Activated naive CD4-positive, alpha-beta T cell treated with Interleukin-2 at 50 U/mL for 16 hours (primary cell): Measurements from ENCODE around the gene JUP.
A peak's percentile ranks its signal among the peaks of the same experiment; 100 is the strongest.

Experiments used
- DNase-seq: peaks from one replicate; pipeline ENCODE4 v3.0.0-alpha.2; 2020

The JUP gene

DNA sequence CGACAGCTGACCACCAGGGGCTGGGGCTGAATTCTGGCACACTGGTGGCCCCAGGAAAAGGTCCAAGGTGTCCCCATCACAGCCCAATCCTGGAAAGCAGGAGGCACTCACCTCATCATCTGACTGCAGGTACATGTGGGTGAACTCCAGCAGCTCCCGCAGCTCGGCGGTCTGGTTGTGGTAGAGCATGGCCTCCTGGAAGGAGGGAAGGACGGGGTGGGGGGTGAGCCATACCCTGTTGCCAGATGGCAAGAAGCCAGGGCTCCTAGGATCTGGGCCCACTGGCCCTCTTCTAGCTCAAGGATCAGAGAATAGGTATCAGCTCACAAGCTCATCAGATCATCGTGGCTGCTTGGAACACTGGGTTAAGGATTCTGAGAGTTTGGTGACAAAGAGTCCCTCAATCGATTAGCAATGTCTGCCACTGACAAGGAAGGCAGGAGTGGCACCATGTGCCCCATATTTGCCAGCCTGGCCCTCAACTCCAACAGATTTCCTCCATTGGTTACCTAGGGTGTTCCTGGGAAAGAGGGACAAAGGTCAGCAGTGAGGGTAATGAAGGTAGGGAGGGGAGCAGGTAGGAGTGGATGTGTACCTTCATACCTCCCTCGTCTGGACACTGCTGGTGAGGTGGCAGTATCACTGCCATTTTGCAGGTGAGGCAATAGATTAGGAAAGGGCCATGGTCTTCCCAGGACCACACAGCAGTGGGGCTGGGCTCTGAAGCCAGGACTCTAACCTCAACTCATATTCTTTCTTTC is 20.4 kb upstream of the JUP start:
- DNase-seq = no peak

DNA sequence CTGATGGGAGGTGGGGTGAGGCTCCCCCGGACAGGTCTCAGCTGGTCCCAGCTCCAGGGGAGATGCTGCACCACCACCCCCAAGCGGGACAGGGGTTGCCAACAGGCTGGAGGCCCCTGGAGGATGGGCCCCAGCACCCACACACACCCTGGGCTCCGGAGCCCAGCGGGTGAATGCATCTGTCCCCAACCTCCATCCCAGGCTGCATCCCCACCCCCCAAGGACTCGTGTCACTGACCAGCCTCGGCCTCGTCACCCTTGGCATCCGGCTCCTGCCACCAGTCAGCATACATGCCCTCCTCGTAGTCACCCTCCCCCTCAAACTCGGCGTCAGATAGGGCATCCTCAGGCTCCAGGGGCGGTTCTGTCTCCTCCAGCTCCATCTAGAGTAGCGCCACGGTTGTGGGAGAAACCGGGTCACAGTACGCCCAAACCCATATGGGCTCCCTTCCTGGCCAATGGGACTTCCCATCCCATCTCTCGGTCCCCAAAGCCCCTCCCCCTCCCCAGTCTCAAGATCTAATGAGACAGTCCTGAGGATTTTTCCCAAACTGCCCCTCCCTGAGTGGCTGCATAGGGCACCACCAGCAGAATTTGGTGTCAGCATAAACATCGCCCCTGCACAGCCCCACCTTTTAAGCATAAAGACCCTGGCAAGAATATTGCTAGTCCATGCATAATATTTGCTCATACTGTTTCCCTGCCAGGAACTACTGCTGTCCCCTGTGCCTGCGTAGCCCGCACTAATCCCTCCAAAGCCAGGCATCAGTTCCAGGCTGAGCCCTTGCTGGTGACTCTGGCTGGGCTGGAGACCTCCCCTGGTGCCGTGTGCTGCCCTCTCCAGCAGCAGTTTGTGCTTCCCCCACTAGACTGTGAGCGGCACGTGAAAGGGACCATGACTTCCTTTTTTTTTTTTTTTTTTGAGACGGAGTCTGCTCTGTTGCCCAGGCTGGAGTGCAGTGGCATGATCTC is 16.8 kb upstream of the JUP start:
- no peak for DNase-seq

DNA sequence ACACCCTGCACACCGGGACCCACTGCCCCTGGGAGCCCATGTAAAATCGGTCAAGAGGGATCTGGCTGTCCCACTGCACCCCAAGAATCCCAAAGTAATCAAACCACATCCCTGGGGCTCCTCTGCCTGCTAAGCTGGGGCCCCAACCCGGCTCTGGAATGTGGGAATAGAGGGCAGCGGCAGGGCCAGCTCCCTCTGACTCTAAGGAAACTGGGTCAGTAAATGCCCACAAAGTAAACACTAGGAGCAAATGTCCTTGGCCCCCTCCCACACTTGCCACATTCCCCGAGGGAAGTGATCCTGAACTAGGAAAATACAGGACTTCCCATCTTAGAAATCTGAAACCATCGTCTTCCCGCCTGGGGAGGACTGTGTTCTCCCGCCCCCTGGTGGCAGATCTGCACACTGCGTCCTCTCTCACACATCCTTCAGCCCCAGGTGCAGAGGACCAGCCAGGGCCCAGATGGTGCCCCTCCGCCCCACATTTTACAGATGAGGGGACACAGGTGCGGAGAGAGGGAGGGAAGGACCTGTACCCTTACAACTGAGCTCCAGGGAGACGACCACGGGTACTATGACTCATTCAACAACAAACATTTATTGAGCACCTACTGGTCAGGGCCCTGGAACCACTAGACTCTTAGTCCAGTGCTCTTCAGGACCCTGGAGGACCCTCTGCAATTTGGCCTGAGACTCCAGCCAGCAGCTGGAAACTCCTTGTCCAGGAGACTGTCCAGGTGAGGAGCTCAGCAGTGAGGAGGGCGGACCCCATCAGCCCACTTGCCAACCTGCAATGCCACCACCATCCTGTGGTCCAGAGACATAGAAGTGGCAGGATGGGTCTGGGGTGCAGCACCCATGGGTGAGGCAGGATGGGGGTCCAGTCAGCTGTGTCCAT is 15.1 kb upstream of the JUP start:
- DNase-seq = peak; percentile 75

DNA sequence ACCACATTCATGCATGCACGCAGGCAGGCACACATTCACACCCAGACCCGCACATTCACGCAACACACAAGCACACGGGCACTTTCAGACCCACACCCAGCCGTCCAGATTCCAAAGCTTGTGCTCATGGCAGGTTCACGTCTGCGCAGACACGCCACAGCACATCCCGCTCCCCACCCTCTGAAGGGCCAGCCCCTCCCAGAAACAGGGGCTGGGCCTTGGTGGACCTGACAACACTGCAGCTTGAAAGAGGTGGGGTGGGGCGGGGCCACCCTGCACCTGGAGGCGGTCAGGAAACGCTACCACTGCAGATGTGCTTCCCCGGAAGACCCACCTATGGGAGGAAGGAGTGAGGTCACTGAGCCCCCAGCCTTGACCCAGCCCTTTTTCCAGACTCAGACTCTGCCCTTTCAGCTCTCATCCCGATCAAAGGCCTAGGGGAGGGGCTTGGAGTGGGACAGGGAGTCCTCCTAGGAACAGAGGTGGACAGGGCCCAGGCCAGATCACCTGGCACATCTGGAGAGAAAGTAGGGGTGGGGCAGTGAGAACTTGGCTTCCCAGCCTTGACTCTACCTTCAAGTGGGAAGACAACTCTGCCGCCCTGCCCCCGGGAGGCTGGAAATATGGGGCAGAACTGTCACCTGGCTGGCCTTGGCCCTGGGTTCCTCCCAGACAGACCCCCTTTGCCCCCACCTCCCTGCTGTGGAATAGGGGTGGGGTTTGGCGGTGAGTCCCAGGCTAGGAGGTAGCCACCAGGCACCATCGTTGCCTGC is 14.3 kb upstream of the JUP start:
- no peak for DNase-seq

DNA sequence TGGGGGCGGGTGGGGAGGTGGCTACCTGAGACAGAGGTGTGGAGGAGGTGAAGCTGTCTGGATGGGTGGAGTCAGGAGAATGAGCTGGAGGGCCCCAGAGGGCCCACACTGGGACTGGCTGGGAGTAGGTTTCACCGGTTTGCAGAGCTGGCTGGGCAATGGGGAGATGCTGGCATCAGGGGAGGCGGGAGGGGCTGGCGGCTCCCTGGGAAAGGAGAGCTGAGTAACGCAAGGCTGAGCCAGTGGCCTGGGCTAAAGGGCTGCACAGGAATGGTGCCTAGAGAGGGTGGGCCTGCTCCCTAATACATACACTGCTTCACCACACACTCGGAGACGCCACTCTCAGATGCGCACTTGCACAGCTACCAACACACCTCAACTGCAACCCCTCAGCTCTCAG is 12.9 kb upstream of the JUP start:
- no peak for DNase-seq

DNA sequence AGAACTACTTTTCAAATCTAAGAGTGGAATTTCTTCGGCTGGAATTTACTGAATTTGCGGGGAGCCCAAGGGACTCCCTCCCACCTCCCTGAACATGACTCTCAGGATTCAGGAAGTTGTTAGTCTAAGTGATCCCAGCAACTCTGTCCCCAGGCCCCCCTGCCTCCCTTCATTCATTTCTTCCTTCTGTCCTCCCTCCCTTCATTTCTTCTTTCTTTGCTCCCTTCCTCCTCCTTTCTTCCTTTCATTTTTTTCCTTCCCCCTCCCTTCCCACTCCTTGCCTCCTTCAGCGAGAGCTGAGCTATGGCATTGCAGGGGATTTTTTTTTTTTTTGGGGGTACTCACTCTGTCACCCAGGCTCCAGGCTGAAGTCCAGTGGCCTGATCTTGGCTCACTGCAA is 10.9 kb upstream of the JUP start:
- no peak for DNase-seq

DNA sequence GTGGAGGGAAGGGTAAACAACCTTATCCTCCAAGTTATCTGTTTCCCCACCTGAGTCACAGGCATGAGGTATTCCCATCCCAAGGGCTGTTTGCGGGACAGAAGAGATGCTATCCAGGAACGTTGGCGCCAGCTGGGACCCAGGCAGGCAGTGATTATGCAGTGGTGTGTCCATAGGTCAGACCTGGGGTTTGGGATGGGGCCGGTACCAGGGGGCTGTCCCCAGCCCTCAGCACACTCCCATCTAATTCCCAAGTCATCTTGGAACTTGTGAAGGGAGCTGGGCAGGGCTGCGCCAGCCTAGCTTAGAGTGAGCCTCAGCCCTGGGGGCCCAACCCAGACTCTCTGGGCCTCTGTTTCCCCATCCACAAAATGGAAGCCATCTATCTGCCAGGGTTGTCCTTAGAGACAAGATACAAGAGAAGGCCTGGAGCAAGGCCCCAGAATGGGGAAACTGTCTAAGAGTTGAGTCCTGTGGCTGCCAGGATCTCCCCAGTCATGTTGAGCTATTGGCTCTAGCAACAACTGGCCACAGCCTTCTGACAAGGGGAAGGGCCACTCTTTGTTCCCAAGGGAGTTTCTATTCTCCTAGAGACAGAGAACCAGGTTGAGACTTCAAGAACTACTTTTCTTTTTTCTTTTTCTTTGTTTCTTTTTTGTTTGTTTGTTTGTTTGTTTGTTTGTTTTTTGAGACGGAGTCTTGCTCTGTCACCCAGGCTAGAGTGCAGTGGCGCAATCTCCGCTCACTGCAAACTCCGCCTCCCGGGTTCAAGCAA is 9.8 kb upstream of the JUP start:
- DNase-seq = no peak

DNA sequence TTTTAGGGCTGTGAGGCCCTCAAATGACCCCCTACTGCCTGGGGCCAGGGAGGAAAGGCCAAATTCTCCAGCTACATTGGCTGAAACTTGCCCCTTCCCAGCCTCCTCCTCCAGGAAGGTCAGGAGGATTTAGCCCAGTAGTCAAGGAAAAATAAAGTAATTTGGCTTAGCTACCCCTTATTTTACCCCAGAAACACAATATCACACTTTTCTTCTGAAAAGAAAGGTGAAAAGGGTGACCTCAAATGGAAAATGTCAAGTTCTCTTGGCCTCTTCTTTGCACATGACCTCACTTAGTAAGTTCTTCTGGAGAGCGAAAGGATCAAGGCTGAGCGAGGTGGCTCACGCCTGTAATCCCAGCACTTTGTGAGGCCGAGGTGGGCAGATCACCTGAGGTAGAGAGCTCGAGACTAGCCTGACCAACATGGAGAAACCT is 8.0 kb upstream of the JUP start:
- no peak for DNase-seq

DNA sequence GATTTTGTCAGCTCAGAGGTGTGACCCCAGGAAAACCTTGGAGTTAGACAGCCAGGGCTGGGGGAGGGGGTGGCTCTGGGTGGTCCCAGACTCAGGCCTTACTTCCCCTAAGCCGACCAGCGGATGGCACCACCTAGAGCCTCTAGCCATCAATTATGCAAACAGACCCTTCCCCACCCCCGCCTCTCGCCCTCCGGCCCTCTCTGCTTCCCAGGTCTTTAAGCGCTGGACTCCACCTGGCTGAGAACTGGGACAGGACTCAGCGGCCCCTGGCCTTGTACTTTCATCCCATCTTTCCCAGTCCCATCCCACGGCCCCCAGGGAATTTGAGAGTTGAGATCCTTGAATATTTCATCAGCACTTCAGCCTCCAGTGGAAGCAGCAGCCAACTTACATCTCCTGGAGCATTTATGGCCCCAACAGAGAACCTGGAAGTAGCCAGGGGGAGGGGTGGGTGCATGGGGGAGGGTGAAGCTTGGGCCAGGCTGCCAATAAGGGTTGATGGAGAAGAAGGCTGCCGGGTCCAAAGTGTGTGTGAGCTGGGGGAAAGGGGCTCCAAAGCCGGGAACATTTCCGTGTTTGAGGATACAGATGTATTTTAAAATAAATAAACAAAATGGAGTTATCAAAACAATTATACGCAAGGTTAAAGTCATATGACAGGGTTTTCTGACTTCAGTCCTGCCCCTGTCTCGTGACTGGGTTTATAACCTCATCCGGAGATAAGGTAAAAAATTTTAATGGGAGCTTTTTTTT is 7.5 kb upstream of the JUP start:
- no peak for DNase-seq

DNA sequence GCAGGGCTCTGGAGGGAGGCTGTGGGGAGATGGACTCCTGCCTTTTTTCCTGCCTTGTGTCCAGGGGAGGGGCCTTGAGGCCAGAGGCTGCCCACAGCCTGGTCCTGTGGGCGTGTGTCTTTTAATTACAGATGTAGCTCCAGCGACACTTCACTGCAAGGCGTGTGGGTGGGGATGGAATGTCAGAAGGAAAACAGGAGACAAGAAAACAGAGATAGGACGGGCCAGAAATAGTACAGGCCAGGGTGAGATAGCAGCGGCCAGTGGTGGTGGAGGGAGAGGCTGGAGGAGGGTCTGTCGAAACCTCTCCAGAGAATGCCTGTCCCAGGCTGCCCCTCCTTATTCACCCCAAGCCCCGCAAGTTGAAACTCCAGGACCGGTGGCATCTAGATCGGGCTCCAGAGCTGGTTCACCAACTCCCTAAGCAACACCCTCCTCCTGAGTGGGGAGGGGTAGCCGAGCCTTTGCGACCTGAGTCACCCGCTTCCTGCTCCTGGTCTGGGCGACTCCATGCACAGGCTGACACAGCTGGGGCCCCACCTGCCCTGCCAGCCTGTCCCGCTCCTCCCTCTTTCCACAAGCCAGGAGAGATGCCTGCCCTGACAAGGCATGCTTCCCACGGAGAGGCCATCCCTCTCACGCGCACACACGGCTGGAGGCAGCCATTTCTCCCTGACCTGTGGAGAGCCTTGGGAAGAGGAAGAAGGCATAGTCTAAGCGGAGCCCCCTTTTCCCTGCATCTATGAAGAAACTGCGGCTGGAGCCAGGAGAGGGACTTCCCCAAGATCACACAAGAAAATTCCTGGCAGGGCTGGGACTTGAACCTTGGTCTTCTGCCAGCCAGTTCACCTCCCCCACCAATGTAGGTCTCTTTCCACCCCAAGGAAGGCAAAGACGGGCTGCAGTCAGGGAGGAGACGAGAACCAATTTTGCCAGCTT is 6.6 kb upstream of the JUP start:
- DNase-seq = no peak

DNA sequence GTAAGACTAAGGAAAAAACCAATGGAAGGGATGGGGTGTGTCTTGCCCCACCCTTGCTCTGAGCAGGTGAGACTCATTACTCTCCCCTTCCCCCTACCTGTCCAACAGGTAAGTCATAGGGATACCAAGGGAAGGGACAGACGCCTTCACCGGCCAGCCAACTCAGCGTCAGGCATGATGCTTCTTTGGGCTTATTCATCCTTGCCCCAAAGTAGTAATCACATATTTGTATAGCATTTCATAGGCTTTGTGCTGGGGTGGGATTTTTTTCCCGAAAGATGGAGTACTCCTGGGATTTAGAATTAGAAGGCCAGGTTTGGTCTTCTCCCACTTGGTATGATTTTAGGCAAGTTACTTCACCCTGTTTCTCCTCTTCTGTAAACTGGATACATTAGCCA is 509 bp upstream of the JUP start:
- no peak for DNase-seq

DNA sequence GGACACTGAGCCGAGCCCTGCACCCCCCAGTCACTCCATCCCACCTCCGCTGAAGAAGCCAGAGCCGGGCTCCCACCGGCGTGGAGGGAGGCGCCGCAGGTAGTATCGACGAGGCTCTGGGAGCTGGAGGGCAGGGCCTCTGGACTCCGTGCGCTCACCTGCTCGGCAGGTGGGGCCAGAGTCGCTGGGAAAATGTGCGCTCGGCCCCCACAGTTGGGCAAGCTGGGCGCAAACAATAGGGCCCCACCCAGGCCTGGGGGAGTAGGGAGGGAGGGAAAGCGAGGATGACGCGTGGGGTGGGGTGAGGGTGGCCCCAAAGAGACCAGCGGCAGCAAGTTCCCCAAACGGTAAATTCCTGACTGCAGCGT is 668 bp downstream of the JUP start:
- no peak for DNase-seq

DNA sequence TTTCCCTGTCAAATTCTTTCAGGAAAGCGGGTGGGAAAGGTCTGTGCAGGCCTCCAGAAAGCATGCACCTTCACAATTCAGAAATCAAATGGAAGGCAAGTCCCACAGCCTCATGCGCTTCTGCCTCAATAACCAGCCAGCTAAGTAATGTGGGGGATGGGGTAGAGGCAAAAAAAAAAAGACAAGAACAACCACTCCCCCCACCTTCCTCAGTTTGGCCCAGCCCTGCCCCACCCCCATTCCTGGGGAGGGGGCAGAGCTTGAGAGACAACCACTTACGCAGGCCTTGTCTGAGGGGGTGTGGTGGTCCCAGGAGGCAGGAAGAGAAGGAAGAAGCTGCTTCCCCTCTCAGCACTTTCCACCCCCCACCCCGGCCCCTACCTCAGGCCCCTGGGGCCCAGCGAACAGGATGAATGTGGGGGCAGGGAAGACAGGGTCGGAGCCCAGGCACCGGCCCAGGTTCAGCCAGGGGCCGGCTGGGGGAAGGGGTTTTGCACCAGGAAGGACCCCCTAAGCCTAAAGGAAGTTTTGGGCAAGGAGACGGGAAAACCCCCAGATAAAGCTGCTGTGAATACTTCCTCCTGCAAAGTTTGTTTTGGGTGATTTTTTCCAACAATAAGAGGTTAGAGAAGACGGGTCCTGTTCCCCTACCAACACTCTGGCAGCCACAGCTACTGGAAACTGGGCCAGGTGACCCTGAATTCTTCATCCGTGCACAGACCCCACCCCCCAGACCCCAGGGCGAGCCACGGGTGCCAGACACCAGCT is 1.2 kb downstream of the JUP start:
- DNase-seq = no peak

DNA sequence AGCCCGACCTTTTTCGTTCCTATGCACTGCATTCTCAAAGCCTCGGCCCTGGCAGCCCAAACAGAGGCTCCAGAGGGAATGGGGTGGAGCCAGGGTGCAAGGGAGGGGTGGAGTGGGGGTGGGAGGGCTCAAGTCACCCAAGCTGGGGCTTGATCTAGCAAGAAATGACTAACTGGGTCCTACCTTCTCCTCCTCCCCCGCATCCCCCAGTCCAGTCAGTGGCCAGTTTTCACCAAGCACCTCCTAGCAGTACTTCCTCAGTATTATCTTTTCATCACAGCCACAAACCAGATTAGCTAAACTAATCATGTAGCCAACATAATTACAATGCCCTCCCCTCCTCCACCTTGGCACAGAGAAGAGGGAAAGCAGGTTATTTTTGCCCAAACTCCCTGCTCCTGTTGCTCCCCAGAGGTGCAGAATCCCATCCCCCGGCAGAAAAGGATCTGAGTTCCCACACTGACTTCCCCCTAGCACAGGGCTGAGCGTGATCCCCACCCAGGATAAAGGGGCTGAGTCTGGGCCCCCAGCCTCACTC is 2.2 kb downstream of the JUP start:
- DNase-seq = no peak

DNA sequence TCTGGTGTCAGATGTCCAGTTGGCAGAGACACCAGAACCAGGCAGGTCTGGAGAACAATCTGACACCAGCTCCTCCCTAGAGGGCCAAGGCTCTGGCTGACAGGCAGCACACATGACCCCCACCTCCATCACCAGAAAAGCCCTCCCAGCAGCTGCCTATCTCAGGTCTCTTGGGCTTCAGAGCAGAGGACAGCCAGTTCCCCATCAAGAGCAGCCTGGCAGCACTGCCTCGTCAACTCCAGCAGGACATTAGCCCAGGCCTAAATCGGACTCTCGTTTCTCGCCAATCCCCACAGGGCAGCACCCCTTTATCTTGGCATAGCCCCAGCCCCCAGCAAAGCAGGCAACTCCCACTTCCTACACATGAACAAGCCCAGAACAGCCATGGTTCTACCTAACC is 4.4 kb downstream of the JUP start:
- DNase-seq = no peak

DNA sequence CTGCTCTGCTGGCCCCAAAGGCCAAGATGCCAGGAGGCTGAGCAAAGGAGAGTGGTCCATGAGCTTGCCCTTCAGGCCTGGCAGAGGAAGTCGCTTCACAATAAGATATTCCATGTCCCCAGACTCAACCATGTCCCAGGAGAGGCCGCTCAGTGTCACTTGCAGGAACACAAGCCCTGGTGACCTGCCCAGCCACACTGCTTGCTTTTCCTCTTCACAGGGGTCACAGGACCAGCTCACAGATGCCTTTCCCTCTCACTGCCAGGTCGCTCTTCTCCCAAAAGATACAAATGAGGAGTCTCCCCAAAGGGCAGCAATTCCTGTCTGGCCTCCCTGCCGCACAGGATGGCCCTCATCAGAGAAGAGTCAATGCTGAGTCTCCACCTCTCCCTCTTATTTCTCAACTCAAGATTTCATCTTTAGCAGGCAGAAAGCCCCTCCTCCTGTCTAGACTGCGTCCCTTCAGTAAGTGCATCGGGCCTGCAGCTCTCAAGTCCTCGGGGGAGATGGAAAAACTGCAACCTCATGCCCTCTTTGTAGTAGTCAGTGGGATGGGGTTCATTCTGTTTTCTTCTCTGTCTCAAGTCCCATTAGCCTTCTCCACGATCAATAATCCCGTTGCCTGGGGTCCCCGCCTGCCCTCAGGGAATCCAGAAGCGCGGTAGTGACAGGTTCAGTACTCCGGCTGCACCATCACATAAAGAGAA is 5.0 kb downstream of the JUP start:
- no peak for DNase-seq

DNA sequence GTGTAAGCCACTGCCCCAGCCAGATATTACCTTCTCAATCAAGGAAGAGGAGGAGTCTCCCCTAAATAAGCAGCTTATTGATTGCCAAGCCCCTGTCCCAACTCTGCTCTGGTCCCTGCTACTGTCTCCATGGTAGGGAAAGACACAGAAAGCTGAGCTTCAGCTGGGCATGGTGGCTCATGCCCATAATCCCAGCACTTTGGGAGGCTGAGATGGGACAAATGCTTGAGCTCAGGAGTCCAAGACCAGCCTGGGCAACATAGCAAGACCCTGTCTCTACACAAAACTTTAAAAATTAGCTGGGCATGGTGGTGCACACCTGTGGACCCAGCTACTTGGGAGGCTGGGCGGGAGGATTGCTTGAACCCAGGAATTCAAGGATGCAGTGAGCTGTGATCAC is 6.6 kb downstream of the JUP start:
- no peak for DNase-seq
